NB4 (cell line): Measurements from ENCODE around the gene HMGN4.

Experiments
- CTCF ChIP-seq: IDR thresholded peaks from one replicate; pipeline ENCODE4 v1.5.1; 2012; ENCODE audit warnings: low read depth, low read length
- MAX ChIP-seq: IDR thresholded peaks from 2 replicates; pipeline ENCODE4 v1.6.1; 2011; ENCODE audit warnings: low read depth, low read length
- MYC ChIP-seq: IDR thresholded peaks from 2 replicates; pipeline ENCODE4 v1.6.1; 2011; ENCODE audit warnings: low read depth, low read length
- POLR2A ChIP-seq: IDR thresholded peaks from 2 replicates; pipeline ENCODE4 v1.6.1; 2011; ENCODE audit warnings: mild to moderate bottlenecking; ENCODE audit not compliant: insufficient read length; ENCODE audit errors: extremely low read depth

- TF ChIP-seq MAX (no peak), CTCF (no peak), POLR2A (no peak), MYC (no peak)
Observed at GRCh38 chr6:26491604-26492003, 46.6 kb upstream of the HMGN4 start.
